H1 (cell line): Measurements from ENCODE around the gene COL4A1. TPM values are rescaled to one million over a fixed set of nuclear protein-coding genes. Genes with fewer than 3 reads are reported as not detected.

Source experiments
- CTCF ChIA-PET: fragments of 300-600 bp; sonication (Branson Sonifier 250); formaldehyde crosslinking; loops from one replicate; lab custom pipeline; 2021; ENCODE audit not compliant: partially characterized antibody; lab: Charles Lee
- POLR2A ChIA-PET: fragments of 300-600 bp; sonication (Branson Sonifier 250); formaldehyde crosslinking; loops from one replicate; lab custom pipeline; 2021; ENCODE audit warnings: inconsistent platforms; ENCODE audit not compliant: partially characterized antibody; lab: Charles Lee
- DNase-seq, 2 experiments: peaks; one replicate each; pipeline versions ENCODE4 v3.0.0 to v3.0.0-alpha.2; 2010 to 2022; ENCODE audit warnings: low spot score in 2 of 2, low read depth in 1 of 2, mixed read lengths in 1 of 2
- FAIRE-seq: peaks from 2 replicates; lab custom pipeline; 2011; peaks lifted over from hg19 to GRCh38; lab: Jason Lieb, UNC
- H2AFZ ChIP-seq: 2 replicates; pipeline ENCODE4 v1.8.1; 2012; ENCODE audit warnings: low read length, inconsistent platforms
- H2AK5ac ChIP-seq: 2 replicates; pipeline ENCODE4 v1.6.1; 2013; ENCODE audit warnings: low read depth, low read length
- H2BK120ac ChIP-seq: replicated peaks from 2 replicates; pipeline ENCODE3; 2013; ENCODE audit warnings: low read depth, low read length, inconsistent platforms
- H2BK12ac ChIP-seq: 2 replicates; pipeline ENCODE4 v1.6.1; 2013; ENCODE audit warnings: low read depth, low read length
- H2BK15ac ChIP-seq: 2 replicates; pipeline ENCODE4 v1.6.1; 2013; ENCODE audit warnings: low read length
- H2BK20ac ChIP-seq: 2 replicates; pipeline ENCODE4 v1.6.1; 2013; ENCODE audit warnings: low read length
- H2BK5ac ChIP-seq: 2 replicates; pipeline ENCODE4 v1.6.1; 2013; ENCODE audit warnings: low read depth, low read length
- H3K14ac ChIP-seq: 2 replicates; pipeline ENCODE4 v1.6.1; 2013; ENCODE audit warnings: inconsistent platforms; ENCODE audit not compliant: insufficient read length
- H3K18ac ChIP-seq: 2 replicates; pipeline ENCODE4 v1.6.1; 2013; ENCODE audit warnings: low read length; ENCODE audit errors: extremely low read depth
- H3K23ac ChIP-seq: 2 replicates; pipeline ENCODE4 v1.6.1; 2013; ENCODE audit warnings: inconsistent platforms; ENCODE audit not compliant: insufficient read length
- H3K23me2 ChIP-seq: 2 replicates; pipeline ENCODE4 v1.6.1; 2013; ENCODE audit warnings: low read depth, low read length
- H3K27ac ChIP-seq: 2 replicates; pipeline ENCODE4 v1.6.1; 2011; ENCODE audit warnings: low read depth, low read length, inconsistent platforms
- H3K27me3 ChIP-seq, 4 experiments: replicated peaks in 1 of 4; 1 replicate in 1 of 4; 2 replicates in 3 of 4; pipeline versions ENCODE4 v1.6.1 to v1.8.1; 2011 to 2013; ENCODE audit warnings: low read length in 3 of 4, mild to moderate bottlenecking in 3 of 4, inconsistent platforms in 2 of 4, mixed read lengths in 2 of 4, moderate library complexity in 1 of 4; ENCODE audit not compliant: control insufficient read depth in 3 of 4, insufficient read depth in 3 of 4; ENCODE audit errors: extremely low read depth in 1 of 4
- H3K36me3 ChIP-seq, 4 experiments: 2 replicates each; pipeline versions ENCODE4 v1.6.1 to v1.8.1; 2011 to 2013; ENCODE audit warnings: mild to moderate bottlenecking in 4 of 4, low read length in 3 of 4, moderate library complexity in 2 of 4, control low read depth in 1 of 4, inconsistent platforms in 1 of 4; ENCODE audit not compliant: insufficient read depth in 4 of 4, control insufficient read depth in 2 of 4
- H3K4ac ChIP-seq: replicated peaks from 2 replicates; pipeline ENCODE3; 2013; ENCODE audit warnings: low read length, low read depth, mixed read lengths, inconsistent platforms; ENCODE audit not compliant: insufficient read length
- H3K4me1 ChIP-seq, 4 experiments: replicated peaks in 1 of 4; 1 replicate in 1 of 4; 2 replicates in 3 of 4; pipeline versions ENCODE4 v1.6.1 to v1.8.1; 2011 to 2013; ENCODE audit warnings: low read length in 3 of 4, inconsistent platforms in 2 of 4, mixed read lengths in 1 of 4; ENCODE audit not compliant: insufficient read depth in 4 of 4, control insufficient read depth in 3 of 4
- H3K4me2 ChIP-seq, 2 experiments: 2 replicates each; pipeline versions ENCODE4 v1.6.1 to v1.8.1; 2011 to 2013; ENCODE audit warnings: low read depth in 2 of 2, low read length in 2 of 2, control low read depth in 1 of 2, inconsistent platforms in 1 of 2, mild to moderate bottlenecking in 1 of 2; ENCODE audit not compliant: insufficient read depth in 1 of 2
- H3K4me3 ChIP-seq, 4 experiments: fragments of 200-600, 300-600 bp in 1 of 4; sonication (generic), shearing (Covaris generic), sonication (Bioruptor Twin) in 1 of 4; 2 replicates each; pipeline versions ENCODE4 v1.5.1 to v1.8.1; 2011 to 2016; ENCODE audit warnings: low read length in 4 of 4, low read depth in 3 of 4, control low read depth in 2 of 4, inconsistent platforms in 2 of 4, mild to moderate bottlenecking in 2 of 4, mixed read lengths in 1 of 4, moderate library complexity in 1 of 4; ENCODE audit not compliant: insufficient read depth in 2 of 4; ENCODE audit errors: extremely low read depth in 1 of 4
- H3K56ac ChIP-seq: replicated peaks from 2 replicates; pipeline ENCODE3; 2013; ENCODE audit warnings: low read depth, mild to moderate bottlenecking, mixed read lengths, low read length, inconsistent platforms; ENCODE audit not compliant: insufficient read length
- H3K79me1 ChIP-seq: 2 replicates; pipeline ENCODE4 v1.6.1; 2013; ENCODE audit warnings: low read depth, low read length, control low read depth
- H3K79me2 ChIP-seq, 2 experiments: 2 replicates each; pipeline versions ENCODE4 v1.6.1 to v1.8.1; 2012 to 2013; ENCODE audit warnings: low read length in 2 of 2, mild to moderate bottlenecking in 2 of 2, inconsistent platforms in 1 of 2; ENCODE audit not compliant: insufficient read depth in 2 of 2, control insufficient read depth in 1 of 2
- H3K9ac ChIP-seq, 4 experiments: replicated peaks in 1 of 4; 1 replicate in 1 of 4; 2 replicates in 3 of 4; pipeline versions ENCODE4 v1.6.1 to v1.8.1; 2011 to 2013; ENCODE audit warnings: low read depth in 3 of 4, low read length in 3 of 4, control low read depth in 2 of 4, mild to moderate bottlenecking in 2 of 4, moderate library complexity in 2 of 4, inconsistent platforms in 1 of 4; ENCODE audit errors: extremely low read depth in 1 of 4
- H3K9me3 ChIP-seq, 2 experiments: 2 replicates each; pipeline versions ENCODE4 v1.6.1 to v1.8.1; 2012 to 2013; ENCODE audit warnings: mild to moderate bottlenecking in 2 of 2, moderate library complexity in 2 of 2, control low read depth in 1 of 2, inconsistent platforms in 1 of 2, low read depth in 1 of 2, low read length in 1 of 2, mixed read lengths in 1 of 2; ENCODE audit not compliant: insufficient read depth in 2 of 2
- H4K20me1 ChIP-seq, 2 experiments: replicated peaks in 1 of 2; 2 replicates each; pipeline versions ENCODE3 to v1.8.1; 2011 to 2013; ENCODE audit warnings: inconsistent platforms in 2 of 2, low read length in 2 of 2, mild to moderate bottlenecking in 1 of 2; ENCODE audit not compliant: insufficient read depth in 2 of 2, control insufficient read depth in 1 of 2
- H4K5ac ChIP-seq: 2 replicates; pipeline ENCODE4 v1.6.1; 2013; ENCODE audit warnings: low read length, low read depth, mixed read lengths, inconsistent platforms; ENCODE audit not compliant: insufficient read length
- H4K8ac ChIP-seq: 2 replicates; pipeline ENCODE4 v1.8.0; 2013; ENCODE audit warnings: mild to moderate bottlenecking, moderate library complexity, low read length, inconsistent platforms; ENCODE audit not compliant: insufficient read depth; ENCODE audit errors: extremely low read depth
- H4K91ac ChIP-seq: replicated peaks from 2 replicates; pipeline ENCODE3; 2013; ENCODE audit warnings: low read length, mixed read lengths, inconsistent platforms; ENCODE audit not compliant: insufficient read length
- BCL11A ChIP-seq, 2 experiments: IDR thresholded peaks; one replicate each; pipeline ENCODE4 v1.6.1; 2011; ENCODE audit warnings: low read depth in 2 of 2, low read length in 2 of 2, mild to moderate bottlenecking in 2 of 2
- CREB1 ChIP-seq: IDR thresholded peaks from 2 replicates; pipeline ENCODE4 v1.6.1; 2012; ENCODE audit warnings: inconsistent platforms
- EZH2 ChIP-seq: fragments of 200-600 bp; sonication (generic); IDR thresholded peaks from 2 replicates; pipeline ENCODE4 v1.7.1; 2012; ENCODE audit warnings: low read depth, mild to moderate bottlenecking, moderate library complexity, low read length, inconsistent platforms; ENCODE audit not compliant: severe bottlenecking
- SIX5 ChIP-seq: IDR thresholded peaks from 2 replicates; pipeline ENCODE4 v1.6.1; 2011; ENCODE audit warnings: mild to moderate bottlenecking, low read depth, low read length
- SP4 ChIP-seq: IDR thresholded peaks from 2 replicates; pipeline ENCODE4 v1.6.1; 2012; ENCODE audit warnings: low read length, inconsistent platforms
- WGBS, 2 experiments: shearing (Covaris generic) in 1 of 2; methylation state at CpG; one replicate each; pipeline versions ENCODE4 v1.1.6 to v1.1.7; 2013 to 2015; ENCODE audit warnings: low lambda C conversion rate in 2 of 2, mixed read lengths in 2 of 2, inconsistent platforms in 1 of 2, low coverage in 1 of 2, missing lambda C conversion rate in 1 of 2; ENCODE audit not compliant: insufficient replicate concordance in 2 of 2, insufficient coverage in 1 of 2, insufficient read length in 1 of 2; ENCODE audit errors: extremely low coverage in 1 of 2, missing lambda C conversion rate in 1 of 2; 5-methylcytosine and 5-hydroxymethylcytosine counted together
- polyA plus RNA-seq, 7 experiments: library from polyadenylated mRNA; depleted of rRNA in 3 of 7; stranded (reverse) in 5 of 7; unstranded in 2 of 7; fragments of >200 nt in 5 of 7; fragments of 200-250 nt in 2 of 7; gene quantifications; 1 replicate in 5 of 7; 2 replicates in 1 of 7; 4 replicates in 1 of 7; pipeline versions ENCODE4 v1.2.1 to v1.2.3, GENCODE V29; 2011 to 2013; ENCODE audit warnings: missing spikeins in 2 of 7, mixed read lengths in 2 of 7
- total RNA-seq: library from RNA; stranded (reverse); fragmentation: NEBNext Ultra II Directional; extraction: Animal tissue kit (Norgen Biotek cat#: 25700); gene quantifications from 2 replicates; pipeline ENCODE4 v1.2.1, GENCODE V29; 2021

The COL4A1 gene
- total and polyA plus RNA-seq, 2 of the 8 experiments (the other 6 are each of a cell fraction or from before 2014, with no cell fraction given), result 30.7 to 82.0 TPM

GRCh38 chr13:110289661-110290060 is 17.3 kb downstream of the COL4A1 start:
- H3K23ac ChIP-seq, result no peak overlapping the region
- no peak overlapping the region for H3K56ac ChIP-seq
- H3K18ac ChIP-seq, result no peak overlapping the region
- H3K79me1 ChIP-seq, result peaks cover 2% of the 10 kb centered on the region; the same call in 1 of the 2 replicates
- H2BK120ac ChIP-seq, result no peak overlapping the region
- no peaks in the 10 kb centered on the region for H3K23me2 ChIP-seq
- no peaks in the 10 kb centered on the region; a peak in 1 of 4 replicates for H3K79me2 ChIP-seq
- H4K91ac ChIP-seq, result no peak overlapping the region
- no peak overlapping the region for H2BK15ac ChIP-seq
- no peak overlapping the region for H4K5ac ChIP-seq
- TF ChIP-seq SP4 (no peak), BCL11A (IDR thresholded peaks at IDR 0.05; ENCODE audit: low read depth in 2 of 2, low read length in 2 of 2) (no peak), EZH2 (no peak), CREB1 (no peak), SIX5 (no peak)
- FAIRE-seq (no peak), DNase-seq (no peak)
- H3K27ac ChIP-seq, result no peak overlapping the region
- no peaks in the 10 kb centered on the region for H3K4me1 ChIP-seq
- H3K9me3 ChIP-seq, result no peaks in the 10 kb centered on the region
- ChIA-PET POLR2A (interaction anchor here (1.3 kb wide), 1 partner anchor 17 kb away, joined by 4 read pairs; the partner anchor contains the start of genes COL4A1 and COL4A2), CTCF (no interaction called here)
- no peaks in the 10 kb centered on the region for H3K36me3 ChIP-seq
- no peak overlapping the region for H3K4me2 ChIP-seq
- WGBS, 2 experiments, result 94% methylated on average over 11 of the region's 11 CpGs; no CpG with 5 or more reads in 1 of the 2 experiments
- H2AK5ac ChIP-seq, result no peak overlapping the region
- H2AFZ ChIP-seq, result no peak overlapping the region
- no peak overlapping the region for H2BK5ac ChIP-seq
- no peak overlapping the region for H3K9ac ChIP-seq
- H3K27me3 ChIP-seq, result no peaks in the 10 kb centered on the region
- H3K4me3 ChIP-seq, result no peak overlapping the region
- H3K14ac ChIP-seq, result no peak overlapping the region
- H2BK12ac ChIP-seq, result no peak overlapping the region
- H3K4ac ChIP-seq, result no peak overlapping the region
- no peak overlapping the region; the same call in 1 of the 2 replicates for H4K8ac ChIP-seq
- no peak overlapping the region for H2BK20ac ChIP-seq
- no peaks in the 10 kb centered on the region for H4K20me1 ChIP-seq
